Activated CD4-positive, alpha-beta T cell treated with anti-CD3 and anti-CD28 coated beads, Interleukin-2, amount 50 U/mL, for 16 hours (primary cell): ENCODE data around the gene CNTNAP2.
"Not testable (repeated sequence)": the region's sequence is repeated elsewhere in the genome, so short reads cannot be mapped to it uniquely, and the experiment has no call there.

ENCODE experiments used
- DNase-seq: peaks from one replicate; pipeline ENCODE4 v3.0.0-alpha.2; 2020

Gene CNTNAP2

GRCh38 chr7:146791344-146792285 lies 675.0 kb downstream of the CNTNAP2 start:
- DNase-seq, result no peak

GRCh38 chr7:146804620-146805019 lies 688.0 kb downstream of the CNTNAP2 start:
- DNase-seq, result no peak

GRCh38 chr7:146805082-146805481 lies 688.5 kb downstream of the CNTNAP2 start:
- DNase-seq, result no peak

- no peak for DNase-seq
Observed at GRCh38 chr7:146826329-146826728, 709.7 kb downstream of the CNTNAP2 start.

GRCh38 chr7:146830686-146831085 lies 714.1 kb downstream of the CNTNAP2 start:
- DNase-seq, result no peak

- no peak for DNase-seq
Observed at GRCh38 chr7:146831875-146832274, 715.3 kb downstream of the CNTNAP2 start.

- DNase-seq, result no peak
Observed at GRCh38 chr7:146844405-146844804, 727.8 kb downstream of the CNTNAP2 start.

GRCh38 chr7:146858690-146859089 lies 742.1 kb downstream of the CNTNAP2 start:
- DNase-seq, result no peak

- no peak for DNase-seq
Observed at GRCh38 chr7:146861701-146862100, 745.1 kb downstream of the CNTNAP2 start.

GRCh38 chr7:146862415-146862814 lies 745.8 kb downstream of the CNTNAP2 start:
- DNase-seq, result no peak

GRCh38 chr7:146864644-146865043 lies 748.0 kb downstream of the CNTNAP2 start:
- no peak for DNase-seq

- DNase-seq, result no peak
Observed at GRCh38 chr7:146865696-146866095, 749.1 kb downstream of the CNTNAP2 start.

GRCh38 chr7:146874722-146875121 lies 758.1 kb downstream of the CNTNAP2 start:
- no peak for DNase-seq

- no peak for DNase-seq
Observed at GRCh38 chr7:146875237-146875785, 758.7 kb downstream of the CNTNAP2 start.

GRCh38 chr7:146875981-146876380 lies 759.4 kb downstream of the CNTNAP2 start:
- DNase-seq, result no peak

- no peak for DNase-seq
Observed at GRCh38 chr7:146876411-146876810, 759.8 kb downstream of the CNTNAP2 start.

GRCh38 chr7:146878901-146879300 lies 762.3 kb downstream of the CNTNAP2 start:
- DNase-seq, result no peak

- no peak for DNase-seq
Observed at GRCh38 chr7:146885231-146885630, 768.6 kb downstream of the CNTNAP2 start.

GRCh38 chr7:146889806-146890555 lies 773.4 kb downstream of the CNTNAP2 start:
- DNase-seq, result no peak

GRCh38 chr7:146892151-146892550 lies 775.5 kb downstream of the CNTNAP2 start:
- no peak for DNase-seq

- DNase-seq, result no peak
Observed at GRCh38 chr7:146894927-146895326, 778.3 kb downstream of the CNTNAP2 start.

- no peak for DNase-seq
Observed at GRCh38 chr7:146902266-146902665, 785.7 kb downstream of the CNTNAP2 start.

GRCh38 chr7:146902728-146903127 lies 786.1 kb downstream of the CNTNAP2 start:
- DNase-seq, result no peak

- DNase-seq, result not testable (repeated sequence)
Observed at GRCh38 chr7:146905746-146906145, 789.1 kb downstream of the CNTNAP2 start.
